K562 (cell line): ENCODE measurements around the gene ITPRIPL1. TPM values are rescaled to one million over a fixed set of nuclear protein-coding genes. Genes with fewer than 3 reads are reported as not detected.

Source experiments
- ARID1B ChIP-seq: fragments of 450-650 bp; IDR thresholded peaks from 2 replicates; pipeline ENCODE4 v1.6.1; 2016; ENCODE audit warnings: antibody characterized with exemption, mild to moderate bottlenecking, inconsistent platforms
- ARNT ChIP-seq, 2 experiments: fragments of 450-650 bp; IDR thresholded peaks; 2 replicates each; pipeline ENCODE4 v1.6.1; 2016; ENCODE audit warnings: mild to moderate bottlenecking in 1 of 2
- ATF1 ChIP-seq, 2 experiments: fragments of 450-650 bp in 1 of 2; IDR thresholded peaks; 2 replicates each; pipeline ENCODE4 v1.6.1; 2016; ENCODE audit warnings: missing compliant biosample characterization in 1 of 2, missing genetic modification characterization in 1 of 2
- CBX3 ChIP-seq, 2 experiments: IDR thresholded peaks; 1 replicate in 1 of 2; 2 replicates in 1 of 2; pipeline ENCODE4 v1.6.1; 2012; ENCODE audit warnings: inconsistent platforms in 2 of 2, low read length in 2 of 2, borderline replicate concordance in 1 of 2, control low read depth in 1 of 2
- CCNT2 ChIP-seq: IDR thresholded peaks from 2 replicates; pipeline ENCODE4 v1.6.1; 2011; ENCODE audit warnings: borderline replicate concordance, low read depth, mild to moderate bottlenecking, moderate library complexity, mixed read lengths, low read length; ENCODE audit not compliant: insufficient read length; ENCODE audit errors: extremely low read depth
- GABPA ChIP-seq: fragments of 200-800 bp; sonication (Bioruptor generic); conservative IDR thresholded peaks from 2 replicates; pipeline ENCODE4 v1.6.1; 2016; ENCODE audit warnings: low read depth, missing genetic modification characterization, missing compliant biosample characterization
- JUN ChIP-seq, 2 experiments: sonication (generic) in 1 of 2; formaldehyde crosslinking in 1 of 2; IDR thresholded peaks; 2 replicates each; pipeline versions ENCODE4 v1.6.1 to v1.8.0; 2012 to 2022; ENCODE audit warnings: borderline replicate concordance in 2 of 2, mild to moderate bottlenecking in 2 of 2, improper control_type of control experiment in 1 of 2, low read depth in 1 of 2, low read length in 1 of 2, missing genetic modification reagents in 1 of 2
- MAZ ChIP-seq, 2 experiments: fragments of 450-650 bp in 1 of 2; sonication (generic) in 1 of 2; formaldehyde crosslinking; IDR thresholded peaks in 1 of 2; conservative IDR thresholded peaks in 1 of 2; 2 replicates each; pipeline versions ENCODE4 v1.4.0 to v1.5.0; 2020; ENCODE audit warnings: mild to moderate bottlenecking in 1 of 2, missing genetic modification reagents in 1 of 2
- NELFE ChIP-seq: IDR thresholded peaks from 2 replicates; pipeline ENCODE4 v1.6.1; 2011; ENCODE audit warnings: mild to moderate bottlenecking; ENCODE audit not compliant: insufficient read depth, insufficient read length
- PHF20 ChIP-seq: fragments of 450-650 bp; IDR thresholded peaks from 2 replicates; pipeline ENCODE4 v1.6.1; 2018; ENCODE audit not compliant: partially characterized antibody
- PRMT5 ChIP-seq: sonication (generic); formaldehyde crosslinking; IDR thresholded peaks from 2 replicates; pipeline ENCODE4 v1.5.0; 2020; ENCODE audit warnings: missing genetic modification reagents
- PRPF4 ChIP-seq: fragments of 200-400 bp; formaldehyde crosslinking; IDR thresholded peaks from one replicate; pipeline ENCODE4 v1.6.1; 2017; ENCODE audit warnings: low read length, low read depth, mild to moderate bottlenecking; ENCODE audit not compliant: insufficient read depth, poor library complexity, severe bottlenecking
- SAFB ChIP-seq: fragments of 200-400 bp; formaldehyde crosslinking; IDR thresholded peaks from 2 replicates; pipeline ENCODE4 v1.6.1; 2017; ENCODE audit warnings: low read depth, low read length, borderline replicate concordance
- SRSF3 ChIP-seq: fragments of 200-400 bp; formaldehyde crosslinking; IDR thresholded peaks from 2 replicates; pipeline ENCODE4 v1.6.1; 2016; ENCODE audit warnings: mild to moderate bottlenecking, low read length, moderate library complexity; ENCODE audit not compliant: insufficient read depth
- TCF3 ChIP-seq: sonication (generic); formaldehyde crosslinking; IDR thresholded peaks from 2 replicates; pipeline ENCODE4 v1.4.0; 2020; ENCODE audit warnings: mild to moderate bottlenecking, missing genetic modification reagents
- TCF7L2 ChIP-seq: fragments of 150-350 bp; IDR thresholded peaks from 2 replicates; pipeline ENCODE4 v1.6.1; 2016; ENCODE audit warnings: low read depth, mild to moderate bottlenecking, low read length, moderate library complexity
- ZNF24 ChIP-seq: fragments of 450-650 bp; IDR thresholded peaks from 2 replicates; pipeline ENCODE4 v1.6.1; 2016
- ZNF311 ChIP-seq: fragments of 250-450 bp; sonication (Bioruptor Pico); IDR thresholded peaks from 2 replicates; pipeline ENCODE4 v1.4.0; 2020; ENCODE audit warnings: mild to moderate bottlenecking, moderate library complexity
- ZNF316 ChIP-seq: fragments of 450-650 bp; IDR thresholded peaks from 2 replicates; pipeline ENCODE4 v1.6.1; 2016
- ZSCAN29 ChIP-seq: fragments of 450-650 bp; IDR thresholded peaks from 2 replicates; pipeline ENCODE4 v1.6.1; 2017
- polyA plus RNA-seq, 8 experiments: library from polyadenylated mRNA; depleted of rRNA in 4 of 8; stranded (reverse) in 5 of 8; unstranded in 3 of 8; fragments of >200 nt; fragmentation: Nextera tagmentation in 2 of 8; fragmentation: Illumina TruSeq in 1 of 8; extraction: Ambion mirVana in 2 of 8; extraction: Trizol in 1 of 8; gene quantifications; 2 replicates each; pipeline versions ENCODE4 v1.2.1 to v1.2.3, GENCODE V29; 2011 to 2014; ENCODE audit warnings: inconsistent platforms in 1 of 8, missing spikeins in 1 of 8
- total RNA-seq, 7 experiments: library from RNA; depleted of rRNA in 6 of 7; stranded (reverse); fragments of >200 nt in 6 of 7; fragmentation: Illumina TruSeq in 2 of 7; extraction: Trizol in 2 of 7; gene quantifications; 2 replicates each; pipeline versions ENCODE4 v1.2.1 to v1.2.3, GENCODE V29; 2011 to 2021; ENCODE audit warnings: low replicate concordance in 1 of 7
- TF ChIP-seq, protein P1 (sequence below): sonication (generic); formaldehyde crosslinking; IDR thresholded peaks from 2 replicates; pipeline ENCODE4 v1.8.0; 2022; ENCODE audit warnings: mild to moderate bottlenecking, missing genetic modification reagents
- TF ChIP-seq, protein P2 (sequence below): fragments of 450-650 bp; IDR thresholded peaks from 2 replicates; pipeline ENCODE4 v1.6.1; 2016; ENCODE audit warnings: low read depth, mild to moderate bottlenecking, moderate library complexity
- TF ChIP-seq, protein P3 (sequence below): fragments of 250-450 bp; sonication (Bioruptor Pico); IDR thresholded peaks from 2 replicates; pipeline ENCODE4 v1.4.0; 2020
- TF ChIP-seq, protein P4 (sequence below): fragments of 450-650 bp; IDR thresholded peaks from 2 replicates; pipeline ENCODE4 v1.6.1; 2016

ITPRIPL1 gene
- total and polyA plus RNA-seq, 9 of the 15 experiments (the other 6 are each of a cell fraction or from before 2014, with no cell fraction given), result 0.99 to 9.0 (median 6.4) TPM

DNA sequence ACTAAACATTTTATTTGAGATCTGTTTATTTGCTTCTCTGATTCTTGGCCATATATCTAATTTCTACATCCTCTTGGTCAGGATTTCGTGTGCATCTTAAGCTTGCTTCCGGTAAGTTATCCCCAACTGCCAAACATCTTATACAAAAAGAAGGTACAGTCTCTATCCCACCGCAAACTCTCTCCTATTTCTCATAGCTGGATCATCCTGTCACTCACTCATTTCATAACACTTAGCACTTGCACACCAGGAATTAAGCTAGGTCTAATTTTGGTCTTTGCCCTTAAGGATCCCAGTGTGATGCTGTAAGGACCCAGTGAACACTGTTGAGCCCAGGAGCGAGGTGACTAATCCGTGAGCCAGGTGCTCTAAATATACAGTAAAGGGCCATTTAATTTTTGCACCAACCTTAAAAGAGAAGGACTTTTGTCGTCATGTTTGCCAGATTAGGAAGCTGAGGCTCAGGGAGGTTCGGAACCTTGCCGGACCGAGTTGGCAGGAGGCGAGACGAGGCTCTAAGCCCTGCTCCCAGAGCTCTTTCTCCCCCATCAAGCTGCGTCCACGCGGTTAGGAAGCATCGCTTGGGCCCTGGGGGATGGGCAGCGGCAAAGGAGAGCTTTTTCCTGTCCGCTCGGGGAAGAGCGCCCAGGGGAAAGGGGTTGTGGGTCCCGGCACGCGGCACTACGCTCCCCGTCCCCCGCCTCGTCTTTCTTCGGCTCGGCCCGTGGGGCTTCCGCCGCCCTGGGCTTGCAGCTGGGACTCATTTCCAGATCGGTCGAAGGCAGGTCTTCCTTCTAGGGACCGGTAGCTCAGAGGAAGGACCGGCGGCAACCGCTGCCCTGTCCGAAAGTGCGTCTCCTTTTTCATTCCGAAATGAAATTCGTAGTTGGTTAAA lies 4.1 kb upstream of the ITPRIPL1 start (continued):
- TF ChIP-seq NELFE, result no peak
- peak in 1 of 2 experiments; percentile 19; a peak in 1 of 4 replicates for TF ChIP-seq MAZ (CRISPR knock-in tag; conservative IDR thresholded peaks at IDR 0.05 in 1 of 2, IDR thresholded peaks at IDR 0.05 in 1 of 2)
- no peak for TF ChIP-seq TCF3 (CRISPR knock-in tag)
- TF ChIP-seq, protein P1, sequence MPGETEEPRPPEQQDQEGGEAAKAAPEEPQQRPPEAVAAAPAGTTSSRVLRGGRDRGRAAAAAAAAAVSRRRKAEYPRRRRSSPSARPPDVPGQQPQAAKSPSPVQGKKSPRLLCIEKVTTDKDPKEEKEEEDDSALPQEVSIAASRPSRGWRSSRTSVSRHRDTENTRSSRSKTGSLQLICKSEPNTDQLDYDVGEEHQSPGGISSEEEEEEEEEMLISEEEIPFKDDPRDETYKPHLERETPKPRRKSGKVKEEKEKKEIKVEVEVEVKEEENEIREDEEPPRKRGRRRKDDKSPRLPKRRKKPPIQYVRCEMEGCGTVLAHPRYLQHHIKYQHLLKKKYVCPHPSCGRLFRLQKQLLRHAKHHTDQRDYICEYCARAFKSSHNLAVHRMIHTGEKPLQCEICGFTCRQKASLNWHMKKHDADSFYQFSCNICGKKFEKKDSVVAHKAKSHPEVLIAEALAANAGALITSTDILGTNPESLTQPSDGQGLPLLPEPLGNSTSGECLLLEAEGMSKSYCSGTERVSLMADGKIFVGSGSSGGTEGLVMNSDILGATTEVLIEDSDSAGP (CRISPR knock-in tag), result no peak
- TF ChIP-seq PHF20, result no peak
- no peak for TF ChIP-seq JUN (IDR thresholded peaks at IDR 0.05; ENCODE audit: borderline replicate concordance, low read depth, low read length)
- no peak for TF ChIP-seq JUN (CRISPR knock-in tag; IDR thresholded peaks at IDR 0.05; ENCODE audit: borderline replicate concordance)
- TF ChIP-seq ZNF311 (CRISPR knock-in tag), result no peak
- no peak for TF ChIP-seq ARID1B
- TF ChIP-seq SRSF3, result no peak
- TF ChIP-seq, protein P2, sequence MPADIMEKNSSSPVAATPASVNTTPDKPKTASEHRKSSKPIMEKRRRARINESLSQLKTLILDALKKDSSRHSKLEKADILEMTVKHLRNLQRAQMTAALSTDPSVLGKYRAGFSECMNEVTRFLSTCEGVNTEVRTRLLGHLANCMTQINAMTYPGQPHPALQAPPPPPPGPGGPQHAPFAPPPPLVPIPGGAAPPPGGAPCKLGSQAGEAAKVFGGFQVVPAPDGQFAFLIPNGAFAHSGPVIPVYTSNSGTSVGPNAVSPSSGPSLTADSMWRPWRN, result no peak
- TF ChIP-seq, protein P3, sequence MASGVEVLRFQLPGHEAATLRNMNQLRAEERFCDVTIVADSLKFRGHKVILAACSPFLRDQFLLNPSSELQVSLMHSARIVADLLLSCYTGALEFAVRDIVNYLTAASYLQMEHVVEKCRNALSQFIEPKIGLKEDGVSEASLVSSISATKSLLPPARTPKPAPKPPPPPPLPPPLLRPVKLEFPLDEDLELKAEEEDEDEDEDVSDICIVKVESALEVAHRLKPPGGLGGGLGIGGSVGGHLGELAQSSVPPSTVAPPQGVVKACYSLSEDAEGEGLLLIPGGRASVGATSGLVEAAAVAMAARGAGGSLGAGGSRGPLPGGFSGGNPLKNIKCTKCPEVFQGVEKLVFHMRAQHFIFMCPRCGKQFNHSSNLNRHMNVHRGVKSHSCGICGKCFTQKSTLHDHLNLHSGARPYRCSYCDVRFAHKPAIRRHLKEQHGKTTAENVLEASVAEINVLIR (CRISPR knock-in tag), result no peak
- TF ChIP-seq CBX3 (IDR thresholded peaks at IDR 0.05; ENCODE audit: borderline replicate concordance in 1 of 2, low read length in 2 of 2), result peak in 1 of 2 experiments; percentile 58; a peak in 1 of 3 replicates
- TF ChIP-seq SAFB, result no peak
- TF ChIP-seq, protein P4, sequence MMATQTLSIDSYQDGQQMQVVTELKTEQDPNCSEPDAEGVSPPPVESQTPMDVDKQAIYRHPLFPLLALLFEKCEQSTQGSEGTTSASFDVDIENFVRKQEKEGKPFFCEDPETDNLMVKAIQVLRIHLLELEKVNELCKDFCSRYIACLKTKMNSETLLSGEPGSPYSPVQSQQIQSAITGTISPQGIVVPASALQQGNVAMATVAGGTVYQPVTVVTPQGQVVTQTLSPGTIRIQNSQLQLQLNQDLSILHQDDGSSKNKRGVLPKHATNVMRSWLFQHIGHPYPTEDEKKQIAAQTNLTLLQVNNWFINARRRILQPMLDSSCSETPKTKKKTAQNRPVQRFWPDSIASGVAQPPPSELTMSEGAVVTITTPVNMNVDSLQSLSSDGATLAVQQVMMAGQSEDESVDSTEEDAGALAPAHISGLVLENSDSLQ, result peak; percentile 78
- TF ChIP-seq ZSCAN29, result peak; percentile 55; the same call in 1 of the 2 replicates
- no peak for TF ChIP-seq PRMT5 (CRISPR knock-in tag)
- TF ChIP-seq ATF1 (CRISPR knock-in tag; IDR thresholded peaks at IDR 0.05), result no peak
- no peak for TF ChIP-seq ATF1 (tag; IDR thresholded peaks at IDR 0.05)
- TF ChIP-seq ZNF24, result no peak
- TF ChIP-seq PRPF4, result no peak
- TF ChIP-seq GABPA (tag), result no peak
- TF ChIP-seq CCNT2, result no peak
- no peak for TF ChIP-seq ARNT (IDR thresholded peaks at IDR 0.05)
- no peak for TF ChIP-seq TCF7L2
- TF ChIP-seq ZNF316, result no peak
